NCI-H2081 (cell line): Measurements from ENCODE around the gene RUNX3.

Source experiments
- DNase-seq, 2 experiments: peaks; one replicate each; lab custom pipeline; 2025; lab: John Stamatoyannopoulos, UW

The RUNX3 gene

GRCh38 chr1:24946861-24947658 lies 17.0 kb upstream of the RUNX3 start:
- no peak for DNase-seq

GRCh38 chr1:24945354-24946326 lies 15.6 kb upstream of the RUNX3 start:
- no peak for DNase-seq

- DNase-seq, result no peak
Measured at GRCh38 chr1:24944318-24944717, 14.2 kb upstream of the RUNX3 start.

GRCh38 chr1:24942789-24943188 lies 12.7 kb upstream of the RUNX3 start:
- no peak for DNase-seq

- DNase-seq, result no peak
Measured at GRCh38 chr1:24941564-24941963, 11.5 kb upstream of the RUNX3 start.

GRCh38 chr1:24940231-24940630 lies 10.2 kb upstream of the RUNX3 start:
- no peak for DNase-seq

- DNase-seq, result no peak
Measured at GRCh38 chr1:24939675-24940193, 9.7 kb upstream of the RUNX3 start.

GRCh38 chr1:24939040-24939674 lies 9.1 kb upstream of the RUNX3 start:
- peak in 1 of 2 experiments; percentile 53 for DNase-seq

- DNase-seq, result no peak
Measured at GRCh38 chr1:24938276-24938675, 8.2 kb upstream of the RUNX3 start.

- no peak for DNase-seq
Measured at GRCh38 chr1:24936684-24937083, 6.6 kb upstream of the RUNX3 start.

GRCh38 chr1:24935615-24936484 lies 5.8 kb upstream of the RUNX3 start:
- no peak for DNase-seq

GRCh38 chr1:24935196-24935526 lies 5.1 kb upstream of the RUNX3 start:
- DNase-seq, result no peak

- DNase-seq, result no peak
Measured at GRCh38 chr1:24934310-24935195, 4.5 kb upstream of the RUNX3 start.

- no peak for DNase-seq
Measured at GRCh38 chr1:24933468-24933867, 3.4 kb upstream of the RUNX3 start.

- no peak for DNase-seq
Measured at GRCh38 chr1:24932725-24933294, 2.7 kb upstream of the RUNX3 start.

- peak in 1 of 2 experiments; percentile 21 for DNase-seq
Measured at GRCh38 chr1:24932284-24932683, 2.2 kb upstream of the RUNX3 start.

GRCh38 chr1:24931468-24932231 lies 1.6 kb upstream of the RUNX3 start:
- DNase-seq, result no peak

- no peak for DNase-seq
Measured at GRCh38 chr1:24931146-24931467, 1.0 kb upstream of the RUNX3 start.
